ENCODE data around the gene MED13L.
"Not testable (repeated sequence)": the region's sequence is repeated elsewhere in the genome, so short reads cannot be mapped to it uniquely, and the experiment has no call there.

Gene MED13L

GRCh38 chr12:116288735-116289134, 11.2 kb upstream of the MED13L start:
- no peak overlapping the region for H3K27ac ChIP-seq
- no peak overlapping the region for H3K4me3 ChIP-seq
- DNase-seq (ENCODE audit: low spot score) = no peak
- TF ChIP-seq CTCF (IDR thresholded peaks at IDR 0.05) = no peak

GRCh38 chr12:116287842-116288301, 10.4 kb upstream of the MED13L start:
- no peak overlapping the region for H3K4me3 ChIP-seq
- DNase-seq (ENCODE audit: low spot score) = no peak
- no peak for TF ChIP-seq CTCF (IDR thresholded peaks at IDR 0.05)
- no peak overlapping the region for H3K27ac ChIP-seq

GRCh38 chr12:116284396-116284795, 6.9 kb upstream of the MED13L start:
- no peak overlapping the region for H3K27ac ChIP-seq
- TF ChIP-seq CTCF (IDR thresholded peaks at IDR 0.05) = no peak
- no peak for DNase-seq (ENCODE audit: low spot score)
- H3K4me3 ChIP-seq = no peak overlapping the region

- H3K4me3 ChIP-seq; DNase-seq (ENCODE audit: low spot score); H3K27ac ChIP-seq: not testable (repeated sequence)
These were observed 6.4 kb upstream of the MED13L start for GRCh38 chr12:116283881-116284280.

GRCh38 chr12:116282371-116283286, 5.1 kb upstream of the MED13L start:
- no peak overlapping the region for H3K27ac ChIP-seq
- no peak for TF ChIP-seq CTCF (IDR thresholded peaks at IDR 0.05)

GRCh38 chr12:116280595-116281290, 3.2 kb upstream of the MED13L start:
- H3K27ac ChIP-seq = no peak overlapping the region
- no peak overlapping the region for H3K4me3 ChIP-seq
- no peak for DNase-seq (ENCODE audit: low spot score)
- TF ChIP-seq CTCF (IDR thresholded peaks at IDR 0.05) = no peak

More at GRCh38 chr12:116282371-116283286, 5.1 kb upstream of the MED13L start:
- no peak overlapping the region for H3K4me3 ChIP-seq
- no peak for DNase-seq (ENCODE audit: low spot score)

GRCh38 chr12:116278667-116279066, 1.2 kb upstream of the MED13L start:
- DNase-seq (ENCODE audit: low spot score) = no peak
- no peak overlapping the region for H3K27ac ChIP-seq
- no peak overlapping the region for H3K4me3 ChIP-seq
- TF ChIP-seq CTCF (IDR thresholded peaks at IDR 0.05) = no peak

All from coronary artery (tissue), 2 donors.